ENCODE data around the gene PGA5.
"Not testable (repeated sequence)": the region's sequence is repeated elsewhere in the genome, so short reads cannot be mapped to it uniquely, and the experiment has no call there.

The PGA5 gene

DNA sequence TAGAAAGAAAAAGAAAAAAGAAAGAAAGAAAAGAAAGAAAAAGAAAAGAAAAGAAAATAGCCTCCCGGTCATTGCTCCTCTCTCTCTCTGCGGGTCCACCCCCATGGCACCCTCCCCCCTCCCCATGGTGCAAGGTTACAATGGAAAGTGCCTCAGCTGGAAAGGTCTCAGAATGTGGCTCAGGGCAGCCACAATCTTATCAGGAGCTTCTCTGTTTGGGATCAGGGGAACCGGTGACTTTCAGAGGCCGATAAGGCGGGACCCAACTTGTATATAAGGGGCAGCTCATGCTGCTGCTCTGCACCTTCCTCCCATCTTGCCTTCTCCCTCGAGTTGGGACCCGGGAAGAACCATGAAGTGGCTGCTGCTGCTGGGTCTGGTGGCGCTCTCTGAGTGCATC lies at the start of gene PGA5:
PGA5 (plus strand) TSS at position 301 of the 400 bp plus-strand sequence; CDS start at position 353, 52 bp downstream.
- DNase-seq: not testable (repeated sequence)

DNA sequence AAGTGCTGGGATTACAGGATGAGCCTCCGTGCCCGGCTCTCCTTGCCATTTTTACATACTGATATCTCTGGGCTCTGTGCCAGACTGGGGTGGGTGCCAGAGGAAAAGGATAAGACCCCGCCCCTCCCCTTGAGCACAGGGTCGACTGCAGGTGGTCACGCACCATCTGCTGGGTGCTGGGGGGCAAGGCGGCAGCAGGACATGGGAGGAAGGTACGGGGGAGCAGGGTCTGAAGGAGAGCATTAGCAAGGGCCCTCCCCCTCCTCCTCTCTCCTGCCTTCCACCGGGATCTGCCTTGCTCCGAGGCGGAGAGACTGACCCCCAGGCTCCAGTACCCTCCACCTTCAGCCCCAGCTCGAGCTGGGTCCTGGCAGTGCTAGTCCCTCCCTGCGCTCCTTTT lies 47.4 kb upstream of the PGA5 start:
- no peak for DNase-seq

DNA sequence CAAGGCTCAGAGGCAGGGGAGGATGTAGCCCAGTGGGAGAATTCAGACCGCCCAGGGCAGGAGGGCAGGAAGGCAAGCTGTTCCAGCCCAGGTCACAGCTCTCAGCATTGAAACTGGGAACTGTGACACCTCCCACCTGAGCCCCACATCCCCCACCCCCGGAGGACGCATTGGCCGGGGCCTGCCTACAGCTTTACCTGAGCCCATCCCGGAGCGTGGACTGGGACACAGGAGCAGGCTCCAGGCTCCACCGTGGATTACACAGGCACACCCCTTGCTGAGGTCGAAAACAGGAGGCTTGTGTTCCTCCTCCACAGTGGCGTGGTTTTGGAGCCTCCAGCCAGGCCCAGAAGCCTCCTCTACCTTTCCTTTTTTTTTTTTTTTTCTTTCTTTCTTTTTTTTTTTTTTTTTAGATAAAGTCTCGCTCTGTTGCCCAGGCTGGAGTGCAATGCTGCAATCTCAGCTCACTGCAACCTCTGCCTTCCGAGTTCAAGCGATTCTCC lies 46.8 kb upstream of the PGA5 start:
- DNase-seq: no peak

DNA sequence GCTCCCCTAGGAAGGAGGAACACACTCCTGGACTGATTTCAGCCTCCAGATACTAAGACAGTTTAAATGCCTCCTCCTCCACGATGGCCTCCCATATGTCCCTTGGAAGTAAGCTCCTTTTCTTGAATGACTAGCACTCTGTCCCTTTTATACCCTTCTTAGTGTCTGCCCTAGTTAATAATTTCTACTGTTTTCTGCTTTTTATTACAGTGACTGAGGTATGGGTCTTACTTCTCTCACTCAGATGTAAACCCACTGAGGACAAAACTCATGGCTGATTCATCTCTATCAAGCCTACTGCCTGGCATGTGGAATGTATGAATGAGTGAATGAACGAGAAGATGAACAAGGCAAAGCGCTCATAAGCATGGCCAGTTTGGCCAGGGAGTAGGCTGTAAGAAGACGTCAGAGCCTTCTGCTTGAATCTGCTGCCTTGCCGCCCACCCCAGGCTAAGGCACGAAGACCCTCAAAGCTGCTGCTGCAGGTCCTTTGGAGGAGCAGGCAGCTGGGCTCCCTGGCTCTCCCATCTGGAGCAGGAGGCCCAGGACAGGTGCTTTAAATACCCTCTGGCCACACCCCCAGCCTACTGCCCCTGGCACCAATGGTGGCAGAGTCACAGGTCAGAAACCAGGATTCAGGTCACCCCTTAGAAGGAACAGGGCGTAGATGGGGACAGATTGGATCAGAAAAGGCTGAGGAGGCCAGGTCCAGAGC lies 45.8 kb upstream of the PGA5 start:
- DNase-seq: no peak

DNA sequence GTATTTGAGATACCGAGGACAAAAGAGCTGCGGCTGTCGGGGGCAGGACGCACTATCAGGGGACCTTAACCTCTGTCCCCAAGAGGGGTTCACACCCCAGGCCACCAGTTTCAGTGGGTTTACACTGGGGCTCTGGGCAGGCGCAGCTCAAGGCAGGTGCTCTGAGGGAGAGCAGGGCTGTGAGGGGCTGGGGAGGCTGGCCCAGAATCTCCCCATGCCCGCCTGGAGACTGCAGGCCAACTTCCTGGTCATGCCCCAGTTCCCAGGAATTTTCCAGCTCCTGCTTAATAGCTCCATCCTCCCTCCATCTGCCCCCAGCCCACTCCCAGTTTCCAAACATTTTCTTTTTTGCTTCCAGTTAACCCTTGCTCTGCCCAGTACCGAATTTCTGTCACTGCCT lies 45.3 kb upstream of the PGA5 start:
- DNase-seq: no peak

DNA sequence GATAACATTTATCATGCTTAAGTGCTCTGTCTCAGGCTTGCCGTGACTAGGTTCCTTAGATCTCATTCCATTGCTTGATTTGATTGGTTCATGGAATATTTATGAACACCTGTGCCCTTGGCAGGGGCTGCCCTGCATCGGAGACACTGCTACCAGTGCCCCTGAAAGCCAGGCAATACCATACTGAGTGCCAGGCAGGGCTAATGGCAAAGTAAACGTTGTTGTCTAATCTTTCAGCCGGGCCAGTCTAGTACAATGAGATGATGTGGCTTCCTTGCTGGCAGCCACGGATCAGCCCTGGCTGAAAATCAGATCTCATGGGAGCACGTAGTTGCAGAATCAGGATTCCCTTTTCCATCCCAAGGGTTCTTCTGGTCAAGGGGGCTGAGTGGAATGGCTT lies 42.6 kb upstream of the PGA5 start:
- no peak for DNase-seq

DNA sequence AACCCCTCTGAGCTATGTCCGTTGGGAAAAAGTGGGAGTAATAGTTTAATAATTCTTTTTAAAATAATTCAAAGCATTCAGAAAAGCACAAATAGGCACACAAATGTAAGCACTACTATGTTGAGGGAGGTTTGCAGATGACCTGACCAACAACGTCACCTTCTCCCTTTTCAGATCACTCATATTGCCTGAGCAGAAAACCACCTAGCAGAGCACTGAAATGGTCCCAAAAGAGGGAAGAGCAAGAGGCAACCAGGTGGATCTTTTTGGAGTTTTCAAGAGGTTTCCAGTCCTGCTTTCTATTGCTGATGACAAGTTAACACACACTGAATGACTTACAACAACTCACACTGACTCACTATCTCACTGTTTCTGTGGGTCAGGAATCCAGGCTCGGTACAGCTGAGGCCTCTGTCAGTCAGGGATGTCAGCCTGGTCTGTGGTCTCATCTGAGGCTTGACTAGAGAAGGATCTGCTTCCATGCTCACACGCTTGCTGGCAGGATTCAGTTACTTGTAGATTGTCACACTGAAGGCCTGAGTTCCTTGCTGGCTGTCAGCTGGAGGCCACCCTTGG lies 41.9 kb upstream of the PGA5 start:
- no peak for DNase-seq

DNA sequence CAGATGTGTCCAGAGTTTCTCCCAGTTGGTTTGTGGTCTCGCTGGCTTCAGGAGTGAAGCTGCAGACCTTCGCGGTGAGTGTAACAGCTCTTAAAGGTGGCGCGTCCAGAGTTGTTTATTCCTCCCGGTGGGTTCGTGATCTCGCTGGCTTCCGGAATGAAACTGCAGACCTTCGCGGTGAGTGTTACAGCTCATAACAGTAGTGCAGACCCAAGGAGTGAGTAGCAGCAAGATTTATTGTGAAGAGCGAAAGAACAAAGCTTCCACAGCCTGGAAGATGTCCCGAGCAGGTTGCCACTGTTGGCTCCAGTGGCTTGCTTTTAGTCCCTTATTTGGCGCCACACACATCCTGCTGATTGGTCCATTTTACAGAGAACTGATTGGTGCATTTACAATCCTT lies 39.5 kb upstream of the PGA5 start:
- DNase-seq: no peak

DNA sequence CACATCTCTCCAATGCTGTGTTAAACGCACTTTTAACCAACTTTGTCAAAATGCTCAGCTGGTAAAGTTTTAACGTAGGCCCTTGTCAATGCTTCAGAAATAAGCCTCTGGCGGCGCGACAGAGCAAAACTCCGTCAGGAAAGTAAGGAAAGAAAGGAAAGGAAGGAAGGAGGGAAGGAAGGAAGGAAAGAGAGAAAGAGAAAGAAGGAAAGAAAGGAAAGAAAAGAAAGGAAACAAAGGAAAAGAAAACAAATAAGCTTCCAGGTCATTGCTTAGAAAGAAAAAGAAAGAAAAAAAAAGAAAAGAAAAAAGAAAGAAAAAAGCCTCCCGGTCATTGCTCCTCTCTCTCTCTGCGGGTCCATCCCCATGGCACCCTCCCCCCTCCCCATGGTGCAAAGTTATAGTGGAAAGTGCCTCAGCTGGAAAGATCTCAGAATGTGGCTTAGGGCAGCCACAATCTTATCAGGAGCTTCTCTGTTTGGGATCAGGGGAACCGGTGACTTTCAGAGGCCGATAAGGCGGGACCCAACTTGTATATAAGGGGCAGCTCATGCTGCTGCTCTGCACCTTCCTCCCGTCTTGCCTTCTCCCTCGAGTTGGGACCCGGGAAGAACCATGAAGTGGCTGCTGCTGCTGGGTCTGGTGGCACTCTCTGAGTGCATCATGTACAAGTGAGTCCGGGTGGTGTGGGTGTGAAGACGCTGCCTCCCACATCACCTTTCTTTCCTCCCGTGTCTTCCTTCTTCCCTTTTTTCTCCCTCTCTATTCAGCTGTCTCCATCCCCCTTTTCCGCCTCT lies 37.8 kb upstream of the PGA5 start, which contains the start of gene PGA3:
PGA3 (plus strand) TSS at position 566 of the 797 bp plus-strand sequence; CDS start at position 616, 50 bp downstream.
- DNase-seq: not testable (repeated sequence)

DNA sequence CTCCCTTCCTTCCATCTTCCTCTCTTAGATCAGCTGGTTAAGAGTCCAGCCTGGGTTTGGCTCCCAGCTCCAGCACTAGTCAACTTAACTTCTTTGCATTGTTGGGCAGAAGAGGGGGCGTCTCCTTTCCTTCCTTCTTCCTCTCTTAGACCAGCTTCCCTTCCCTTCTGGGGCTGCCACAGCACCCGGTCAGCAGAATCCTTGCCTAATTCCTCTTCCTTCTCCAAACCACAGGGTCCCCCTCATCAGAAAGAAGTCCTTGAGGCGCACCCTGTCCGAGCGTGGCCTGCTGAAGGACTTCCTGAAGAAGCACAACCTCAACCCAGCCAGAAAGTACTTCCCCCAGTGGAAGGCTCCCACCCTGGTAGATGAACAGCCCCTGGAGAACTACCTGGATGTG lies 37.1 kb upstream of the PGA5 start:
- not testable (repeated sequence) for DNase-seq

DNA sequence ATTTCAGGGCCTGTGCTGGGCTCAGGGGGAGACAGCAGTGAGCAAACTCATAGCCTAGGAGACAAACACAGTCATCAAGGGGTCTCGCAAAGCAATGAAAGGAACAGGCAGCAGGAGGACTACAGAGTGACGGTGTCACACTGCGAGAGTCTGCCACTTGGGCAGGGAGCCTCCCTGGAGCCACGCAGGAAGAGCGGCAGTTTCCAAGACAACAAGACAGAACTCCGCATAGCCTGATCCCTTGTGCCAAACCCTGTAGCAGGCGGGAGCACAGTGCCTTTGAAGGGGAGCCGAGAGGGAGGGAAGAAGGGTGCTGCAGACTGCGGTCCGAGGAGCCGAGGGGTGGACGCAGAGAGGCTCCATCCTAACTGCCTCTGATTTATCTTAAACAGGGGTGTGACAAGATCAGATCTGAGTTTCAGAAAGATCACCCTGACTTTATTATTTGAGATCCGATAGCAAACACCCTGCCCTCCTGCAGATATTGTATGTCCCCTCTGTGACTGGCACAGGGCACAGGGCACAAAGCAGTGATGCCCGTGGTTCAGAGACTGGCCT lies 36.4 kb upstream of the PGA5 start:
- not testable (repeated sequence) for DNase-seq

DNA sequence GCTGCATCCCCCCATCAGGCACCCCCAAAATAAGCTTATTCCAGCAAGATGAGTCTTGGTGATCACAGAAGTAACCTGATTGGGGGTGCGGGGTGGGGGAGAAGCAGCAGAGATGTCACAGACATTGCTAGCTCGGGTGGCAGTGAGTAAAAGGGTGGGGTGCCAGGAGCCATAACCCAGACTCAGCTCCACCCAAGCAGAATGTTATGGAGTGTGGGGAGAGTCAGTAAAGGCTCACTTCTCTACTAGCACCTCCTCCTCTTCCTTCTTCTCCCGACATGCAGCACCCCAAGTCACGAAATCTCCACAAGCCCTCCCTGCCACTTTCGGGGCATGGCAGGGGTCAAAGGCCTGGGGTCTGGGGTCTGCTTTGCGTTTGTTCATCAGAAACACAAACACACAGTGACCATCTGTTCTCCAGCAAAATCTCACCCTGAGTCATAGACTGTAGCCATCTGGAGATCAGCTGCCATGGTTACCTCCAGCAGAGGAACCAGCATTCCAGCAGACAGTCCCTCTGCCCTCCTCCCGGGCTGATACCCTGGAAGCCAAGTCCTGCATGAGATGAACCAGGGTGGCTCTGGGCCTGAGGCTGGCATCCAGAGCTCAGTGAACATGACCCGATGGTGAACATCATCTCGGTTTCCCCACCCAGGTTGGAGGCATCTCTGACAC lies 33.2 kb upstream of the PGA5 start:
- DNase-seq: not testable (repeated sequence)

DNA sequence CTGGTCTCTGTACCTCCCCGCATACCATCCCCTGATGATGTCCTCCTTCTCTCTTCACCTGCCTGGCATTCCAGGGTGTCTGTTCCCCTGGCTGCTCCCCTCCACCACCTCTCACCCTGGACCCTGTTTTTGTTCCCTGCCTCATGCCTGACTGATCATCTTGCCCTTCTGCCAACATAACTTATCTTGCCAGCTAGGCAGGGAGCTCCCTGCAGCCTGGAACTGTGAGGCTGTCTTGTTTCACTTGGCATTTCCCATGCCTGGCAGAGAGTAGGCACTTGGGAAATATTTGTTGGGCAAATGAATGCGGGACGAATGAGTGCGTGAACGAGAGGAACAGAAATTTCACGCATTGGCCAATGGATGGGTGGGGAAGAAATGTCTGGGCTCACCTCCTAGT lies 30.3 kb upstream of the PGA5 start:
- not testable (repeated sequence) for DNase-seq

DNA sequence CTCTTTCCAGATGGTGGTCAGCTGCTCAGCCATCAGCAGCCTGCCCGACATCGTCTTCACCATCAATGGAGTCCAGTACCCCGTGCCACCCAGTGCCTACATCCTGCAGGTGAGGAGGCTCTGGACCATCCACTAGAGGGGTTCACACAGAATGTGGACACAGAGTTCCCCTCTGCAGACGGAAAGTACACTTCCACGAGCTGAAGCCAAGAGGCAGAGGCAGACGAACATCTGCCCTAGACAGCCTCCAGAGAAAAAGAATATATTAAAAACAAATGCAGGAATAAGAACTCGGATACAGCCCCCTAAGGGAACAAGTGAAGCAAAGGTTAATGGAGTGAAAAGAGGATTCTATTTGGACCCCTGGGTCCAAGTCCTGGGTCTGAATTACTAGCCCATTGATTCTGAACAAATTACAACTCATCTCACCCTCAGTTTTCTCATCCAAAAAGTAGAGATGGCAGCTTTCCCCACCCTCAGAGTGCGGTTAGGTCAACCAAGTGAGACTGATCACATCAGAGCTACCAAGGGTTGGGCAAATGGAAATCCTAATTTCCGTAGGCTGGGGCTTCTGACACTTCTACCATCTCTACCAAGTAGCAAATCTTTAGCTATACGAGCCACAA lies 29.5 kb upstream of the PGA5 start:
- not testable (repeated sequence) for DNase-seq

DNA sequence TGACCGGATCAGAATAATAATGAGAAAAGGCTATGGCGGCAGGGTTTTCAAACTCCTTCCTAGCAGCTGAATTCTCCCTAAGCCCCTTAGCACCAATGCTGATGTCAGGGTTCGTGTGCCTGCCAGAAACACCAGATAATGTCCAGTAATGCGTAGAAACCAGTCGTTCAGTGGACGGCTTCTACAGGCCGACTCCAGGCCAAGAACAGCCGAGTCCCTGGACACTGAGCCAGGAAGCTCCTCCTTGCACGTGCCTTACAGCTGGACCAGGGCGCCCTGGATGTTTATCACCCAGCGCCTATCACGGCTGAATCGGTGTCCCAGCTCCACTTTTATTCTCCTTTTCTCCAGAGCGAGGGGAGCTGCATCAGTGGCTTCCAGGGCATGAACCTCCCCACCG lies 28.8 kb upstream of the PGA5 start:
- not testable (repeated sequence) for DNase-seq

DNA sequence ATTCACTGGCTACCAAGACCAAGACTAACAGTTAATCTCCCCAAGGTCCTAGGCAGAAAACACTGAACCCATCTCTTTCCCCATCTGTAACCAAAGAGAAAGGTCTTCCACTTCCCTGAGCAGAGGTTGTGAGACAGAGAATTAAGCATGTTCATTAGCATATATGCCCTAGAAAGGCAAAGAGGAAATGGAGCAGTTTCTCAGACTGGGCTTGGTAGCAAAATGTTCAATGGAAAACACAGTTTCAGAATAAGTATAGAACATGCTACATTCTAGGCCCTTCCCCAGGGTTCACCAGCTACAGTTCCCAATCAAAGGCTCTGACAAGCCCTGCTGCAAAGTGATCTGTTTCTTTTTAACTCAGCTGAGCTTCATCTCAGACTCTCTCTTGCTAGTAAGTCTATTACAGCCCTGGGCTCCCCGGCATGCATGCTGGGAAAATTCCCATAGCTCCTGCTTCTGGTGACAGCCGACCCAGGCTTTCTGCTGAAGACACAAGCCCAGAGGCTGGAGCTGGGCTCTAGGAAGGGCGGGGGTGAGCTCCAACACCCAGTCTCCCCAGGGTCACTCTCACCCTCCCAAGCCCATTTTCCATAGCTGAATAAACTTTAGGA lies 27.2 kb upstream of the PGA5 start:
- not testable (repeated sequence) for DNase-seq

DNA sequence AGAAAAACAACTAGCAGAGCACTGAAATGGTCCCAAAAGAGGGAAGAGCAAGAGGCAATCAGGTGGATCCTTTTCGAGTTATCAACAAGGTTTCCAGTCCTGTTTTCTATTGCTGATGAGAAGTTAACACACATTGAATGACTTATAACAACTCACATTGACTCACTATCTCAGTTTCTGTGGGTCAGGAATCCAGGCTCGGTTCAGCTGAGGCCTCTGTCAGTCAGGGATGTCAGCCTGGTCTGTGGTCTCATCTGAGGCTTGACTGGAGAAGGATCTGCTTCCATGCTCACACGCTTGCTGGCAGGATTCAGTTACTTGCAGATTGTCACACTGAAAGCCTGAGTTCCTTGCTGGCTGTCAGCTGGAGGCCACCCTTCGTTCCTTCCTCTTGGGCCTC lies 22.7 kb upstream of the PGA5 start:
- not testable (repeated sequence) for DNase-seq

DNA sequence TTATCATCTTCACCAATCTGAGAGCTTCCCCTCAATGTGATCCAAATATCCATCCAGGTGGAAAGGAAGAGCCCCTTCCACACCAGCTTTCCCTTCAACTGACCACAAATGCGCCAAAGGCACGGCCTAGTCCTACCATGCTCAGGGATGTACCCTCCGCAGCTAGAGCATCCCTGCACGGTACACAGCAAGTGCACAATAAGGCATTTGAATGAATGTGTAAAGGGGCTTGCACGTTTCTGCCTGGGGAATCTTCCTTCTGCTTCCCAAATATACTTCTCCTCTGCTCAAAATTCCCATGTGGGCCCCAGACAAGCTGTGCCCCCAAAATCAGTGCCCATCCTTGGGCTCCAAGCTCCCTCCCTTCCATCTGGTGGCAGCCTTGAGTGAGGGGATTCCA lies 22.0 kb upstream of the PGA5 start:
- DNase-seq: not testable (repeated sequence)

DNA sequence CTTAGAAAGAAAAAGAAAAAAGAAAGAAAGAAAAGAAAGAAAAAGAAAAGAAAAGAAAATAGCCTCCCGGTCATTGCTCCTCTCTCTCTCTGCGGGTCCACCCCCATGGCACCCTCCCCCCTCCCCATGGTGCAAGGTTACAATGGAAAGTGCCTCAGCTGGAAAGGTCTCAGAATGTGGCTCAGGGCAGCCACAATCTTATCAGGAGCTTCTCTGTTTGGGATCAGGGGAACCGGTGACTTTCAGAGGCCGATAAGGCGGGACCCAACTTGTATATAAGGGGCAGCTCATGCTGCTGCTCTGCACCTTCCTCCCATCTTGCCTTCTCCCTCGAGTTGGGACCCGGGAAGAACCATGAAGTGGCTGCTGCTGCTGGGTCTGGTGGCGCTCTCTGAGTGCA lies 18.9 kb upstream of the PGA5 start, which contains the start of gene PGA4:
PGA4 (plus strand) TSS at position 301 of the 400 bp plus-strand sequence; CDS start at position 355, 54 bp downstream.
- DNase-seq: not testable (repeated sequence)

DNA sequence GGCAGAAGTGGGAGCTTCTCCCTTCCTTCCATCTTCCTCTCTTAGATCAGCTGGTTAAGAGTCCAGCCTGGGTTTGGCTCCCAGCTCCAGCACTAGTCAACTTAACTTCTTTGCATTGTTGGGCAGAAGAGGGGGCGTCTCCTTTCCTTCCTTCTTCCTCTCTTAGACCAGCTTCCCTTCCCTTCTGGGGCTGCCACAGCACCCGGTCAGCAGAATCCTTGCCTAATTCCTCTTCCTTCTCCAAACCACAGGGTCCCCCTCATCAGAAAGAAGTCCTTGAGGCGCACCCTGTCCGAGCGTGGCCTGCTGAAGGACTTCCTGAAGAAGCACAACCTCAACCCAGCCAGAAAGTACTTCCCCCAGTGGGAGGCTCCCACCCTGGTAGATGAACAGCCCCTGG lies 18.3 kb upstream of the PGA5 start:
- DNase-seq: not testable (repeated sequence)

DNA sequence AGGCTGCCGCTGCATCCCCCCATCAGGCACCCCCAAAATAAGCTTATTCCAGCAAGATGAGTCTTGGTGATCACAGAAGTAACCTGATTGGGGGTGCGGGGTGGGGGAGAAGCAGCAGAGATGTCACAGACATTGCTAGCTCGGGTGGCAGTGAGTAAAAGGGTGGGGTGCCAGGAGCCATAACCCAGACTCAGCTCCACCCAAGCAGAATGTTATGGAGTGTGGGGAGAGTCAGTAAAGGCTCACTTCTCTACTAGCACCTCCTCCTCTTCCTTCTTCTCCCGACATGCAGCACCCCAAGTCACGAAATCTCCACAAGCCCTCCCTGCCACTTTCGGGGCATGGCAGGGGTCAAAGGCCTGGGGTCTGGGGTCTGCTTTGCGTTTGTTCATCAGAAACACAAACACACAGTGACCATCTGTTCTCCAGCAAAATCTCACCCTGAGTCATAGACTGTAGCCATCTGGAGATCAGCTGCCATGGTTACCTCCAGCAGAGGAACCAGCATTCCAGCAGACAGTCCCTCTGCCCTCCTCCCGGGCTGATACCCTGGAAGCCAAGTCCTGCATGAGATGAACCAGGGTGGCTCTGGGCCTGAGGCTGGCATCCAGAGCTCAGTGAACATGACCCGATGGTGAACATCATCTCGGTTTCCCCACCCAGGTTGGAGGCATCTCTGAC lies 14.4 kb upstream of the PGA5 start:
- not testable (repeated sequence) for DNase-seq
